PC-9 (cell line): ENCODE results near the gene CACNA1D. TPM values are rescaled to one million over a fixed set of nuclear protein-coding genes. Genes with fewer than 3 reads are reported as not detected.

Experiments used
- BruUV-seq: library from RNA; stranded (reverse); fragments of 400-500 nt; replicated peaks from 2 replicates; lab custom pipeline; 2021; lab: Mats Ljungman, UMichigan
- CTCF ChIA-PET: fragments of 300-600 bp; sonication (Branson Sonifier 250); formaldehyde crosslinking; loops from one replicate; lab custom pipeline; 2022; ENCODE audit warnings: antibody characterized with exemption; lab: Charles Lee
- POLR2A ChIA-PET: fragments of 300-600 bp; sonication (Branson Sonifier 250); formaldehyde crosslinking; loops from one replicate; lab custom pipeline; 2022; ENCODE audit warnings: antibody characterized with exemption; ENCODE audit not compliant: unreplicated experiment; lab: Charles Lee
- DNase-seq, 2 experiments: peaks; one replicate each; pipeline versions ENCODE4 v3.0.0 to v3.0.0-alpha.2; 2015 to 2022; ENCODE audit warnings: mixed read lengths in 1 of 2
- H2AFZ ChIP-seq: fragments of 200-600 bp; sonication (generic); 2 replicates; pipeline ENCODE4 v1.8.1; 2017; ENCODE audit warnings: antibody characterized with exemption
- H3F3A ChIP-seq: fragments of 200-600 bp; sonication (generic); 2 replicates; pipeline ENCODE4 v1.8.1; 2017; ENCODE audit warnings: antibody characterized with exemption, mild to moderate bottlenecking, low read depth; ENCODE audit not compliant: insufficient read depth
- H3K27ac ChIP-seq: fragments of 200-600 bp; sonication (generic); 2 replicates; pipeline ENCODE4 v1.6.1; 2016; ENCODE audit warnings: mixed run types
- H3K27me3 ChIP-seq: fragments of 200-600 bp; sonication (generic); 2 replicates; pipeline ENCODE4 v1.6.1; 2016; ENCODE audit warnings: low read depth, mixed run types; ENCODE audit not compliant: insufficient read depth
- H3K36me3 ChIP-seq: fragments of 200-600 bp; sonication (generic); 2 replicates; pipeline ENCODE4 v1.6.1; 2016; ENCODE audit warnings: low read depth, mixed run types
- H3K4me1 ChIP-seq: fragments of 200-600 bp; sonication (generic); replicated peaks from 2 replicates; pipeline ENCODE4 v1.6.1; 2016; ENCODE audit warnings: mixed run types; ENCODE audit not compliant: insufficient read depth
- H3K4me2 ChIP-seq: fragments of 200-600 bp; sonication (generic); 2 replicates; pipeline ENCODE4 v1.6.1; 2017; ENCODE audit warnings: mixed run types
- H3K4me3 ChIP-seq: fragments of 200-600 bp; sonication (generic); 2 replicates; pipeline ENCODE4 v1.6.1; 2016; ENCODE audit warnings: mixed run types
- H3K79me2 ChIP-seq: fragments of 200-600 bp; sonication (generic); 2 replicates; pipeline ENCODE4 v1.6.1; 2017; ENCODE audit warnings: low read depth, mixed run types
- H3K9me2 ChIP-seq: fragments of 200-600 bp; sonication (generic); 2 replicates; pipeline ENCODE4 v1.8.1; 2017; ENCODE audit warnings: mild to moderate bottlenecking; ENCODE audit not compliant: insufficient read depth
- H3K9me3 ChIP-seq: fragments of 200-600 bp; sonication (generic); 2 replicates; pipeline ENCODE4 v1.8.1; 2016; ENCODE audit warnings: low read depth; ENCODE audit not compliant: insufficient read depth
- H4K20me1 ChIP-seq: fragments of 200-600 bp; sonication (generic); 2 replicates; pipeline ENCODE4 v1.8.1; 2017; ENCODE audit not compliant: insufficient read depth
- EZH2 ChIP-seq: fragments of 200-600 bp; sonication (generic); IDR thresholded peaks from 2 replicates; pipeline ENCODE4 v1.8.0; 2017; ENCODE audit warnings: antibody characterized with exemption, low read depth
- intact Hi-C: fragments of 100-400 bp; cut with micrococcal nuclease; formaldehyde crosslinking; loops from one replicate; pipeline ENCODE4 v1.10.0; 2022; ENCODE audit not compliant: unreplicated experiment
- total RNA-seq: library from RNA; stranded (reverse); gene quantifications from 2 replicates; pipeline ENCODE4 v1.2.3, GENCODE V29; 2021
- TF ChIP-seq, protein P1 (sequence below): fragments of 200-600 bp; sonication (generic); conservative IDR thresholded peaks from 2 replicates; pipeline ENCODE4 v1.6.1; 2017; ENCODE audit warnings: mixed run types, antibody characterized with exemption, mild to moderate bottlenecking, moderate library complexity

The CACNA1D gene
- total RNA-seq, 1 experiment from 2014 or later = not detected

DNA sequence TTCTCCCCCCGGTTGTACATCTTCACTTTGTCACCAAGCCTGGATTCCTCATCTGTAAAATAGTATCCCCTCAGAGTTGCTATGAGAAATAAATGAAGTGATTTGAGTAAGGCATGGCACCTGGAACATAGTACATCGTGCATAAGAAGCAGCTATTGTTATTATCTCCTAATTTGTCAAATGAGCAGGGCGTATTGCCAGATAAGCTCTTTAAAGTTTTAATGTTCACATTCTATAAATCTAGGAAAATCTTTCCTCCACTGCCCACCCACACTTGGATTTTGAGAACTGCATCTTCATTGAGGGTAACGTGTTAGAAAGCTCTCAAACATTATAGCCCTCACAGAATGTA, 32.3 kb downstream of the CACNA1D start:
- no peak for DNase-seq
- Histone ChIP-seq H3K9me2 (no peaks in the 10 kb centered on the region), H3F3A (no peaks in the 10 kb centered on the region), H3K4me2 (no peak overlapping the region), H3K9me3 (no peaks in the 10 kb centered on the region), H3K36me3 (no peaks in the 10 kb centered on the region), H3K27ac (no peak overlapping the region), H2AFZ (no peak overlapping the region), H4K20me1 (no peaks in the 10 kb centered on the region), H3K4me3 (no peak overlapping the region), H3K79me2 (no peaks in the 10 kb centered on the region), H3K27me3 (peaks cover 7% of the 10 kb centered on the region; the same call in 1 of the 2 replicates), H3K4me1 (no peaks in the 10 kb centered on the region)
- intact Hi-C loops = no loop called here
- CTCF ChIA-PET = no interaction called here
- TF ChIP-seq, protein P1, sequence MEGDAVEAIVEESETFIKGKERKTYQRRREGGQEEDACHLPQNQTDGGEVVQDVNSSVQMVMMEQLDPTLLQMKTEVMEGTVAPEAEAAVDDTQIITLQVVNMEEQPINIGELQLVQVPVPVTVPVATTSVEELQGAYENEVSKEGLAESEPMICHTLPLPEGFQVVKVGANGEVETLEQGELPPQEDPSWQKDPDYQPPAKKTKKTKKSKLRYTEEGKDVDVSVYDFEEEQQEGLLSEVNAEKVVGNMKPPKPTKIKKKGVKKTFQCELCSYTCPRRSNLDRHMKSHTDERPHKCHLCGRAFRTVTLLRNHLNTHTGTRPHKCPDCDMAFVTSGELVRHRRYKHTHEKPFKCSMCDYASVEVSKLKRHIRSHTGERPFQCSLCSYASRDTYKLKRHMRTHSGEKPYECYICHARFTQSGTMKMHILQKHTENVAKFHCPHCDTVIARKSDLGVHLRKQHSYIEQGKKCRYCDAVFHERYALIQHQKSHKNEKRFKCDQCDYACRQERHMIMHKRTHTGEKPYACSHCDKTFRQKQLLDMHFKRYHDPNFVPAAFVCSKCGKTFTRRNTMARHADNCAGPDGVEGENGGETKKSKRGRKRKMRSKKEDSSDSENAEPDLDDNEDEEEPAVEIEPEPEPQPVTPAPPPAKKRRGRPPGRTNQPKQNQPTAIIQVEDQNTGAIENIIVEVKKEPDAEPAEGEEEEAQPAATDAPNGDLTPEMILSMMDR = no peak
- no peak for TF ChIP-seq EZH2
- POLR2A ChIA-PET = no interaction called here
- no TSS peak for BruUV-seq

DNA sequence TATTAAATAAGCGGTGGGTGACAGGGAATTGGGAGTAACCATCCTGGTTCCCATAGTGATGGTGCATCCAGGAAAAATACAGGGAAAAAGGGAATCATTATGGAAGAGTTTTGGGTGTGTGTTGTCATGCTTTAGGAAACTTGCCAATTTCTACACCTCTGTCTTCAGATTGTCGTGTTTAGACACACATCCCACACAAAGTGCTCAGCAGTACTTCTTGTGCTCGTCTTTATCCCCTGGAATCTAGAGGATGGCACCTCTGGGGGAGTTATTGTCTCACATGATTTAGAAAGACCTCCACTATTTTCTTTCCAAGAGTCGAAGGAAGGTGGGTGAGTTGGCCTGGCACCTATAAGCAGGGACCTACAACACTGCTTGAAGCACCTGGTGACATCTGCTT, 35.8 kb downstream of the CACNA1D start:
- no peaks in the 10 kb centered on the region for H3K36me3 ChIP-seq
- BruUV-seq = no TSS peak
- TF ChIP-seq, protein P1 = no peak
- no peak for TF ChIP-seq EZH2
- no peaks in the 10 kb centered on the region for H4K20me1 ChIP-seq
- H3F3A ChIP-seq = no peaks in the 10 kb centered on the region
- intact Hi-C loops = no loop called here
- no peak overlapping the region for H2AFZ ChIP-seq
- ChIA-PET CTCF (interaction anchor here (0.6 kb wide), 1 partner anchor 177 kb away, joined by 4 read pairs; no protein-coding TSS in a partner anchor), POLR2A (no interaction called here)
- peaks cover 41% of the 10 kb centered on the region for H3K27me3 ChIP-seq
- DNase-seq = no peak
- no peaks in the 10 kb centered on the region for H3K9me3 ChIP-seq
- H3K27ac ChIP-seq = no peak overlapping the region
- H3K4me2 ChIP-seq = no peak overlapping the region
- no peaks in the 10 kb centered on the region for H3K79me2 ChIP-seq
- H3K4me1 ChIP-seq = no peaks in the 10 kb centered on the region
- H3K4me3 ChIP-seq = no peak overlapping the region
- no peaks in the 10 kb centered on the region for H3K9me2 ChIP-seq

DNA sequence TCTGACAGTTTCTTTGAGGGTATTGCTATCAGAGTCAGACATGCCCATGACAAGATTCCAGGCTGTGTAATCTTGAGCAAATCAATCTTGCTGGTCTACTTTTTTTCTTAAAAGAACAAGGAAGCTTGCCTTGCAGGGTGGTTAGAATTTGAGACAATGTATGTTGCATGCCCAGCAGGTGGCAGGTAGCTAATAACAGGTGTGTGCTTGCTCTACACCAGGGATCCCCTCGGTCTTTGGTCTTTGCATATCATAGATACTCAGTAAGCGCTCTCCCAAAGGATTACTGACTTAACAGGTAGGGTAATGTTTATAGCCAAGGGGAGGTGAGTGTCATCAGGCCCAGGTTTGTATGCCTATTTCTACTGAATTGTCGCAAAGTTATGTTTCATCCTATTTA, 37.3 kb downstream of the CACNA1D start:
- TF ChIP-seq, protein P1 = no peak
- no peak for TF ChIP-seq EZH2
- H3K36me3 ChIP-seq = no peaks in the 10 kb centered on the region
- H3K27ac ChIP-seq = no peak overlapping the region
- H3F3A ChIP-seq = no peaks in the 10 kb centered on the region
- no peak for DNase-seq
- H4K20me1 ChIP-seq = no peaks in the 10 kb centered on the region
- H3K4me2 ChIP-seq = no peak overlapping the region
- ChIA-PET CTCF (no interaction called here), POLR2A (no interaction called here)
- no peaks in the 10 kb centered on the region for H3K4me1 ChIP-seq
- H3K9me3 ChIP-seq = no peaks in the 10 kb centered on the region
- H3K27me3 ChIP-seq = peaks cover 57% of the 10 kb centered on the region
- H3K79me2 ChIP-seq = no peaks in the 10 kb centered on the region
- intact Hi-C loops = no loop called here
- no peak overlapping the region for H3K4me3 ChIP-seq
- no peaks in the 10 kb centered on the region for H3K9me2 ChIP-seq
- no peak overlapping the region for H2AFZ ChIP-seq
- no TSS peak for BruUV-seq
